Activated gamma-delta T cell (primary cell): ENCODE results near the gene CYRIA.

ENCODE experiments used
- DNase-seq: peaks from one replicate; lab custom pipeline; 2025; lab: John Stamatoyannopoulos, UW

The CYRIA gene

DNA sequence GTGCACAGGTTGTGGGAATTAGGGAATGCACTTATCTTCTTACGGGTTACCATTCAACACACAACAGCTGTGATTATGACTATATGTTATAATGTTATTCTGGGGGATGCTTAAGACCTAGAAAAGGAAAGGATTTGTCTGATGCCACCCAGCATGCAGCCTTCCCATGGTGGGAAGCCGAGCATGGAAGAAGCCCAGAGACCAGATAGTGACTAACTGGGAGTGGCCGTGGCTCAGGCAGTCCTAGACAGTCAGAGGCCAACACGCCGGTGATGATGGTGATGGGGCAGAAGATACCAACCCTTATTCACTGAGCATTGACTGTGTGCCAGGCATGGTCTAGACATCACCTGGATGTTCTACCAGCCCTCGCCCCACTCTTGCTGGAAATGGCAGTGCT lies 35.9 kb downstream of the CYRIA start:
- no peak for DNase-seq

DNA sequence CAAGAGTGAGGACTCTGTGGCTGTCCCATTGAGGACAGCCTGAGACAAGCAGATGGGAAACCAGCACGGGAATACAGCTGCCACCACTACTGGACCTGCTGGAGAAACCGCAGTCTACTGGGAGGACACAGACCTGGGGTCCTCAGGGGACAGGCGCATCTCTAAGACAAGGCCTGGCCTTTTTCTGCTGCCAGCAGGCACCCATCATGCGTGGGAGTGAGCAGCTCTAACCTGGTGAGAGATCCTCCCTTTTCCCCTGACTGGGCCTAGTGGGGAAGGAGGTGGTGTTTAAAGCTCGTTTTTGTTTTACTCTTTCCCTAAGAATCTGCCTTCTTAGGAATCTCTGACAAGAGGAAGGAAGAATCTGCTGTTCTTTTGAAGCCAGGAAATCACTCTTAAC lies 36.6 kb downstream of the CYRIA start:
- no peak for DNase-seq

DNA sequence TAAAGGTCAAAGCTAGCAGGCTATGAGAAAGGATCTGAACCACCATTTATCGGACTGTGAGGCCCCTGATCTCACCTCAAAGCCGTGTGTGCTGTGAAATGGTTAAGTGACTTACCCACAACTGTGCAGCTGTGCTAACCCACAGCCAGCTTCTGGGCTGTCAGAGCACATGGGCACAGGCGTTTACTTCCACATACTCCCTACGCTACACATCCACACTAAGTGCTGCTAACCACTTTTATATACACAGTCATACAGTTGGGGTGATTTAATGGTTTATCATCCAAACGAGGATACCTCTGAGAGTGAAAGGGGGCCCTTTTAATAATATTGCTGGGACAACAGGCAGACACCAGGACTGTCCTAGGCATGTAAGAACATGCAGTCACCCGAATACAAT lies 37.3 kb downstream of the CYRIA start:
- no peak for DNase-seq

DNA sequence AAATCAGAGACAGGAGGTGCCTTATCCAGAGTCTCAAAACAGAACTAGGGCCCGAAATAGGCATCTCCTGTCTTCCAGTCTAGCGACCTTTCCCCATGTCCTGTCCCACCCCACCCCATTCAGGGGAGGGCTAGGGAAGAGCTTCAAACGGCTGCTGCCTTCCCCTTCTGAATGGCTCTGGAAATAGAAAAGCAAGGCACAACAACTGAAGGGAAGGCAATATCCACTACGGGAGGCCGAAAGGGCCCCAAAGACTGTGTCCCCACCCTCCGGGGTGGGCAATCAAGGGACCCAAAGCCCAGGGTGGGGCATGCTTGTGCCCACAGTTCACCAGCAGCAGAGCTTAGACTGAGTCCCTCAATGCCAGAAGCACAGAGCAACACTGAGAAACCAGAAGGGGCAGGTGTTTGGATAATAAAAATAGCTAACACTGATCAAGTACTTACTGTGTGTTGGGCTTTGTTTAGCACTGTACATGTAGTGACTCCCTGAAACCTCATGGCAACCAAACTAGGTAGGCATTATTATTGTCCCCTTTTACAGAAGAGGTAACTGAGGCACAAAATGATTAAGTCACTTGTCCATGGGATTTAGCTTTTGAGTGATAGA lies 38.5 kb downstream of the CYRIA start:
- DNase-seq, result no peak

GRCh38 chr2:16626497-16626896 lies 39.1 kb downstream of the CYRIA start:
- no peak for DNase-seq

DNA sequence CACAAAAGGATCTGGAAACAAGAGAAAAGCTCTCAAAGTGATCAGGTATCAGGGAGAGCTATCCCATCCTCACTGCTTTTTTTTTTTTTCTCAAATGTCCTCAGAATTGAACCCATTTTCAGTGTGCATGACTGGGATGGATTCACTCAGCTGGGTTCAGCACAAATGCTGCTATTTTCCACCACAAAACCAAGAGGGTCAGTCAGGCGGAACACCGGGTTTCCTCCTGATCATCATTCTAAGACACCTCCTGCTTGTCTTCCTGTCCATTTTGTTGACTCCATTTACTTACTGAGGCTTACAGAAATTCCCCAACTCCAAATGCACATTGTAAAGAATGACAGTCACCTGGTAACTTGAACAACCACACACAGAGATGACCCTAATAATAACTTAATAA lies 39.9 kb downstream of the CYRIA start:
- no peak for DNase-seq

GRCh38 chr2:16625201-16625729 lies 40.4 kb downstream of the CYRIA start:
- DNase-seq, result no peak

DNA sequence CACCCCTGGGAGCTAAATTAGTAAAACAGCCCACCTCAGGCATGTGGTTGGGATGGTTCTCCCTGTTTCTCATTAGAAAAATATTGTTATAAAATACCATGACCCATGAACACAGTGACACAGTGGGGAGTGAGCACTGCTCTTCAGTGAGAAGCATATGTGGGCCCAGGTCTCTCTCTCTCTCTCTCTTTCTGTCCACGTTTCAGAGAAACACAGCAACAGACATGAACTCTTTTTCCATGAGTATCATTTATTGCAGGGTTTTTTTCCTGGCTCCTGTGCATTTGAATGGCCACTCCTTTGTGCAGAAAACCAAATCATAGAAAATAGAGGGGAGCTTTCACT lies 41.2 kb downstream of the CYRIA start:
- no peak for DNase-seq

GRCh38 chr2:16623564-16624435 lies 41.8 kb downstream of the CYRIA start:
- DNase-seq, result no peak

- DNase-seq, result no peak
Observed at GRCh38 chr2:16623031-16623430, 42.6 kb downstream of the CYRIA start.

DNA sequence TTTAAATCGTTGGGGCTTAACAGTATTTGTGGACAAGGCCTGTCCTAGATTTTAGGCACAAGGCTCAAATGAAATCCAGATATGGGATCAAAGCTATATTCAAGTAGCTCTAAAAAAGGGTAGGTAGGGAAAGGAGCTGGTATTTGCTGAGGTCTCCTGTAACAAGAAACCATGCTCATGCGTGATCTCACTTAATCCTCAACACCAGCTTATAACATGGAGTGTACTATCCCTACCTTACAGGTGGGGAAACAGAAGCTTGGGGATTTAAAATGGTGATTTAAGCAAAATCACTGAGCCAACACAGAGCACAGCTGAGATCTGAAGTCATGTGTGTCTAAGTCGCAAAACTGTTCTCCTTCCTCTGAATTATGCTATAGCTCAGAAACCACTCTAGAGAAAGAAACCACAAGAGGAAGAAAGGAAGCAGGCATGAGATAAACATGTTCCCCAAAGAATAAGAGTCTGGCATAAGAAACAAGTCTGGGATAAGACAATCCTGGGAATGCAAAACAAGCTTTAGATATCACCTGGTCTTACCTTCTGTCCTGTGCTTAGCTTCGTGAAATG lies 43.1 kb downstream of the CYRIA start:
- no peak for DNase-seq

DNA sequence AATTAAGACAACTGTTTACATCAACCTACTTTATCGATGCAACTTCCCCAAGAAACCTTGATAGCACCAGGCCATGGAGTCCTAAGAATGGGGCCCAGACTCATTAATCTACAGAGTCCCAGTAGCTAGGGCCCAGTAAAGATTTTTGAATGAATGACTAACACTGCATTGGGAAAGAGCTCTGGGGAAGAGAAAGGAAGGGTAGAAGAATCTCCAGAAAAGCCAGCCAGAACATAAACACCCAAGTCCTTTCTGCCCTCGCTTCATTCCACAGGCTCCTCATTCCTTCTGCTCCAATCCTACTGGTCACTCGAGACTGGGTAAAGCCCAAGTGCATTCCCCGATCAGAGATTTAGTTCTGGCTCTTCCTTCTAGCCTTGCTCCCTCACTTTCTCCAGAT lies 44.3 kb downstream of the CYRIA start:
- DNase-seq, result no peak

GRCh38 chr2:16620590-16620989 lies 45.0 kb downstream of the CYRIA start:
- no peak for DNase-seq

GRCh38 chr2:16619576-16620245 lies 45.9 kb downstream of the CYRIA start:
- DNase-seq, result no peak

DNA sequence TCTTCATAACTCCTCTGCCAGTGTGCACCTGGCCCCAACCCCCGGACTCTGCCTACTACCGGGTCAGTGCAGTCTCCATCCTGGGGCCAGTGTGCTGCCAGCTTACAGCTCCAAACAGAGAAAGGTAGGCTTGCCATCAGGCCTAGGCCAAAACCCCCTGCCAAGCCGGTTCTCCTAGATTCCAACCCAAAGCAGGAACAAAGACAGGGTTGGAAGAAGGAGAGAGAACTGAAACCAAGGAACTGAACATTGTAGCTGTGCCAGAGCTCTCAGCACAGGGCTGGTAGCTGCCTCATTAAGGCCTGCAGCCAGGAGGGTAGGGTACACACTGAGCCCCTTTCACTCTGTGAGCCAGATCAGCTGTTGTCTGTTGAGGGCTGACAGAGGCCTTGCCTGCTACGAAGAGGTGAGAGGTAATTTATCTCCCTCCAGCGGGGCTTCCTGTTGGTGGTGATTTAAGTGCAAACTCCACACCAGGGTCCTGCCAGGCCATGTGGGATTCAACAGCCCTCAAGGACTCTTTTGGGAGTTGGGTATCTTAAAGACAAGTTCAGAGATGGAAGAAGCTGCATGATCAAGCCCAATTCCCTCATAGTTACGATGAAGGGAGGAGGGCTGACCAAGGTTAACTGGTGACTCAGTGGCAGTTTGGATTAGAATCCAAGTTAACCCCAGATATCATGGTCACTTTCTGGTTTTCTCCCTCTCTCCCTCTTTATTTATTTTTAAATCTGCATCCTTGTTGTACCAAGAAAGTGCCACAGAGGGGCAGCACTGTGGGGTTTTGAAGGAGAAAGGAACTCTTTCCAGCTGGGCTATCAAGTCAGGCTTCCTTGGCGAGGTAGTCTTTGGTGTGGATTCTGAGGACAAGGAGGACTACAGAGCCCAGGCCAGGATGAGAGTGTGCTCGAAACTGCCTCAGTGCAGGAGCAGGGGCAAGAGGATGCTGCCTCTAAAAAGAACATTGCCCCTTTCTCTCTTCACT lies 48.1 kb downstream of the CYRIA start:
- DNase-seq, result no peak
